SK-N-SH (cell line): ENCODE measurements around the gene GLOD5. TPM values are rescaled to one million over a fixed set of nuclear protein-coding genes. Genes with fewer than 3 reads are reported as not detected.
A peak's percentile ranks its signal among the peaks of the same experiment; 100 is the strongest.

Experiments
- CHD2 ChIP-seq: fragments of 150-350 bp; IDR thresholded peaks from 2 replicates; pipeline ENCODE4 v1.6.1; 2018; ENCODE audit warnings: low read length; ENCODE audit not compliant: partially characterized antibody
- EP300 ChIP-seq, 2 experiments: IDR thresholded peaks; 2 replicates each; pipeline versions ENCODE4 v1.4.0 to v1.6.1; 2012; ENCODE audit warnings: borderline replicate concordance in 1 of 2, low read depth in 1 of 2, low read length in 1 of 2
- EZH2phosphoT487 ChIP-seq: fragments of 200-600 bp; sonication (generic); IDR thresholded peaks from 2 replicates; pipeline ENCODE4 v1.6.1; 2017; ENCODE audit warnings: low read depth, mixed run types, mild to moderate bottlenecking, antibody characterized with exemption, moderate library complexity, borderline replicate concordance
- FOXJ3 ChIP-seq: sonication (generic); formaldehyde crosslinking; IDR thresholded peaks from 2 replicates; pipeline ENCODE4 v1.5.1; 2020; ENCODE audit warnings: mild to moderate bottlenecking, missing genetic modification reagents
- FOXM1 ChIP-seq: IDR thresholded peaks from 2 replicates; pipeline ENCODE4 v1.4.0; 2012; ENCODE audit warnings: low read depth, mild to moderate bottlenecking
- GABPA ChIP-seq: IDR thresholded peaks from 2 replicates; pipeline ENCODE4 v1.4.0; 2012; ENCODE audit warnings: low read depth, mild to moderate bottlenecking
- GATA2 ChIP-seq: sonication (generic); formaldehyde crosslinking; IDR thresholded peaks from 2 replicates; pipeline ENCODE4 v1.5.0; 2020; ENCODE audit warnings: mild to moderate bottlenecking, missing genetic modification reagents
- JUND ChIP-seq: IDR thresholded peaks from 2 replicates; pipeline ENCODE4 v1.4.0; 2012
- MEF2A ChIP-seq: IDR thresholded peaks from 2 replicates; pipeline ENCODE4 v1.4.0; 2012; ENCODE audit warnings: low read depth, borderline replicate concordance
- MXI1 ChIP-seq: IDR thresholded peaks from 2 replicates; pipeline ENCODE4 v1.6.1; 2012; ENCODE audit warnings: mild to moderate bottlenecking, low read depth, low read length, improper control_type of control experiment
- NFIC ChIP-seq: IDR thresholded peaks from 2 replicates; pipeline ENCODE4 v1.4.0; 2012; ENCODE audit warnings: borderline replicate concordance
- RAD21 ChIP-seq: IDR thresholded peaks from 2 replicates; pipeline ENCODE4 v1.6.1; 2012; ENCODE audit warnings: mild to moderate bottlenecking, low read length
- RCOR1 ChIP-seq: fragments of 150-350 bp; IDR thresholded peaks from 2 replicates; pipeline ENCODE4 v1.6.1; 2017; ENCODE audit warnings: antibody characterized with exemption, low read length
- RXRA ChIP-seq: IDR thresholded peaks from 2 replicates; pipeline ENCODE4 v1.4.0; 2012; ENCODE audit warnings: low read depth, mild to moderate bottlenecking, borderline replicate concordance
- SMC3 ChIP-seq: IDR thresholded peaks from 2 replicates; pipeline ENCODE4 v1.6.1; 2012; ENCODE audit warnings: low read depth, low read length, improper control_type of control experiment
- polyA plus RNA-seq, 3 experiments: library from polyadenylated mRNA; depleted of rRNA; stranded (reverse); fragments of >200 nt; gene quantifications; 2 replicates each; pipeline ENCODE4 v1.2.3, GENCODE V29; 2012
- TF ChIP-seq, protein P1 (sequence below): fragments of 150-350 bp; IDR thresholded peaks from 2 replicates; pipeline ENCODE4 v1.6.1; 2016; ENCODE audit warnings: mild to moderate bottlenecking, low read depth, low read length
- TF ChIP-seq, protein P2 (sequence below): fragments of 150-350 bp; IDR thresholded peaks from 2 replicates; pipeline ENCODE4 v1.6.1; 2017; ENCODE audit warnings: antibody characterized with exemption, low read length, low read depth, borderline replicate concordance
- TF ChIP-seq, protein P3 (sequence below): IDR thresholded peaks from 2 replicates; pipeline ENCODE4 v1.4.0; 2012; ENCODE audit warnings: low read depth, borderline replicate concordance
- TF ChIP-seq, protein P4 (sequence below): IDR thresholded peaks from 2 replicates; pipeline ENCODE4 v1.4.0; 2012; ENCODE audit warnings: low read depth, borderline replicate concordance

GLOD5 gene
- polyA plus RNA-seq, 1 of the 3 experiments (the other 2 are of a cell fraction): not detected

DNA sequence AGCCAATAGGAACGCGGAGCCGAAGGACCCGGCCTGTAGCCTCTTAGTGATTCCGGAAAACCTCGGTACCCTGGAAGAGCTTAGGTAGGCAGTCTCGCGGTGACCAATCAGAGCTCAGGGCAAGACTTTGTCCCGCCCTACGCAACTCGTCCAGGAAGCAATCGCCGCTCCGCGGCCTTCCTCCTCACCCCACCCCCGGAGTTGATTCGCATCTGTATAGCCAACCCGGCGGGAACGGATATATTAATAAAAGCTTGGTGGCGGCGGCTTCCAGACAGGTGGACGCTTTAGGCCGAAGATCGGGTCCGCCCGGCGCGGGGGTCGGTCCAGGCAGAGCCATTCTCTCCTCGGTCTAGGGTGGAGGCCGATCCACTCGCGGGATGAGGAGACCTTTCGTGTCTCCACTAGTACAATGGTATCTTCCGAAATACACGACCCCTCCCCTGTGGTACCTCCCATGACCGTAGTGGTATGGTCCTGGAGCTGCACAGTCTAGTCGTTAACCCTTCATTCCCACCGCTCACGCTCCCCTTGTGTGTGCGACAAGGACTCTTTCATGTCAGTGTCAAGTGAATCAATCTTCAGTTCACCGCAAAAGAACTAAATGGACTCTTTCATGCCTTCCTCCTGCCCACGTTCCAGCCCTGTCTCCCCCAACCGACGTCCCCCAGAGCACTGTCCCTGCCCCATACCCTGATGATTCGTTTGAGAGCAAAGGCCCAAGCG is 24.2 kb upstream of the GLOD5 start (continued):
- TF ChIP-seq SMC3 (no peak), RCOR1 (no peak), GATA2 (no peak), NFIC (no peak), CHD2 (peak; percentile 94), JUND (no peak), RXRA (no peak), GABPA (peak; percentile 93), FOXJ3 (CRISPR knock-in tag) (no peak), FOXM1 (no peak), RAD21 (no peak), MXI1 (no peak; the same call in 1 of the 2 replicates), EP300 (IDR thresholded peaks at IDR 0.05; ENCODE audit: borderline replicate concordance in 1 of 2, low read depth in 1 of 2, low read length in 1 of 2) (no peak), MEF2A (no peak), EZH2phosphoT487 (no peak)
- TF ChIP-seq, protein P1, sequence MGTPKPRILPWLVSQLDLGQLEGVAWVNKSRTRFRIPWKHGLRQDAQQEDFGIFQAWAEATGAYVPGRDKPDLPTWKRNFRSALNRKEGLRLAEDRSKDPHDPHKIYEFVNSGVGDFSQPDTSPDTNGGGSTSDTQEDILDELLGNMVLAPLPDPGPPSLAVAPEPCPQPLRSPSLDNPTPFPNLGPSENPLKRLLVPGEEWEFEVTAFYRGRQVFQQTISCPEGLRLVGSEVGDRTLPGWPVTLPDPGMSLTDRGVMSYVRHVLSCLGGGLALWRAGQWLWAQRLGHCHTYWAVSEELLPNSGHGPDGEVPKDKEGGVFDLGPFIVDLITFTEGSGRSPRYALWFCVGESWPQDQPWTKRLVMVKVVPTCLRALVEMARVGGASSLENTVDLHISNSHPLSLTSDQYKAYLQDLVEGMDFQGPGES: no peak
- TF ChIP-seq, protein P2, sequence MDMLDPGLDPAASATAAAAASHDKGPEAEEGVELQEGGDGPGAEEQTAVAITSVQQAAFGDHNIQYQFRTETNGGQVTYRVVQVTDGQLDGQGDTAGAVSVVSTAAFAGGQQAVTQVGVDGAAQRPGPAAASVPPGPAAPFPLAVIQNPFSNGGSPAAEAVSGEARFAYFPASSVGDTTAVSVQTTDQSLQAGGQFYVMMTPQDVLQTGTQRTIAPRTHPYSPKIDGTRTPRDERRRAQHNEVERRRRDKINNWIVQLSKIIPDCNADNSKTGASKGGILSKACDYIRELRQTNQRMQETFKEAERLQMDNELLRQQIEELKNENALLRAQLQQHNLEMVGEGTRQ: no peak
- TF ChIP-seq, protein P3, sequence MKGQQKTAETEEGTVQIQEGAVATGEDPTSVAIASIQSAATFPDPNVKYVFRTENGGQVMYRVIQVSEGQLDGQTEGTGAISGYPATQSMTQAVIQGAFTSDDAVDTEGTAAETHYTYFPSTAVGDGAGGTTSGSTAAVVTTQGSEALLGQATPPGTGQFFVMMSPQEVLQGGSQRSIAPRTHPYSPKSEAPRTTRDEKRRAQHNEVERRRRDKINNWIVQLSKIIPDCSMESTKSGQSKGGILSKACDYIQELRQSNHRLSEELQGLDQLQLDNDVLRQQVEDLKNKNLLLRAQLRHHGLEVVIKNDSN: no peak
- TF ChIP-seq, protein P4, sequence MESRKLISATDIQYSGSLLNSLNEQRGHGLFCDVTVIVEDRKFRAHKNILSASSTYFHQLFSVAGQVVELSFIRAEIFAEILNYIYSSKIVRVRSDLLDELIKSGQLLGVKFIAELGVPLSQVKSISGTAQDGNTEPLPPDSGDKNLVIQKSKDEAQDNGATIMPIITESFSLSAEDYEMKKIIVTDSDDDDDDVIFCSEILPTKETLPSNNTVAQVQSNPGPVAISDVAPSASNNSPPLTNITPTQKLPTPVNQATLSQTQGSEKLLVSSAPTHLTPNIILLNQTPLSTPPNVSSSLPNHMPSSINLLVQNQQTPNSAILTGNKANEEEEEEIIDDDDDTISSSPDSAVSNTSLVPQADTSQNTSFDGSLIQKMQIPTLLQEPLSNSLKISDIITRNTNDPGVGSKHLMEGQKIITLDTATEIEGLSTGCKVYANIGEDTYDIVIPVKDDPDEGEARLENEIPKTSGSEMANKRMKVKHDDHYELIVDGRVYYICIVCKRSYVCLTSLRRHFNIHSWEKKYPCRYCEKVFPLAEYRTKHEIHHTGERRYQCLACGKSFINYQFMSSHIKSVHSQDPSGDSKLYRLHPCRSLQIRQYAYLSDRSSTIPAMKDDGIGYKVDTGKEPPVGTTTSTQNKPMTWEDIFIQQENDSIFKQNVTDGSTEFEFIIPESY: no peak
- TF ChIP-seq, all 33 proteins: peak for 6
